GM06990 (cell line): Measurements from ENCODE around the gene STRAP.

Experiments
- DNase-seq: peaks from one replicate; pipeline ENCODE4 v3.0.0-alpha.2; 2011; ENCODE audit not compliant: insufficient read length; ENCODE audit errors: extremely low read depth
- H3K27me3 ChIP-seq: replicated peaks from 2 replicates; pipeline ENCODE4 v1.6.0; 2011; ENCODE audit warnings: low read length; ENCODE audit not compliant: control insufficient read depth, insufficient read depth
- H3K36me3 ChIP-seq: 2 replicates; pipeline ENCODE4 v1.5.1; 2011; ENCODE audit warnings: low read length; ENCODE audit not compliant: control insufficient read depth, insufficient read depth
- H3K4me3 ChIP-seq: replicated peaks from 2 replicates; pipeline ENCODE4 v1.5.1; 2011; ENCODE audit warnings: low read depth, mild to moderate bottlenecking, control low read depth, low read length
- CTCF ChIP-seq: IDR thresholded peaks from 2 replicates; pipeline ENCODE4 v1.5.1; 2011; ENCODE audit warnings: low read length, control low read depth, mild to moderate bottlenecking, inconsistent platforms; ENCODE audit not compliant: insufficient read depth, poor library complexity, severe bottlenecking

Gene STRAP

GRCh38 chr12:15918066-15918465, 35.9 kb downstream of the STRAP start:
- no peaks in the 10 kb centered on the region; the same call in 1 of the 2 replicates for H3K36me3 ChIP-seq
- H3K27me3 ChIP-seq: no peaks in the 10 kb centered on the region
- DNase-seq: no peak
- H3K4me3 ChIP-seq: no peak overlapping the region
- no peak for TF ChIP-seq CTCF

DNA sequence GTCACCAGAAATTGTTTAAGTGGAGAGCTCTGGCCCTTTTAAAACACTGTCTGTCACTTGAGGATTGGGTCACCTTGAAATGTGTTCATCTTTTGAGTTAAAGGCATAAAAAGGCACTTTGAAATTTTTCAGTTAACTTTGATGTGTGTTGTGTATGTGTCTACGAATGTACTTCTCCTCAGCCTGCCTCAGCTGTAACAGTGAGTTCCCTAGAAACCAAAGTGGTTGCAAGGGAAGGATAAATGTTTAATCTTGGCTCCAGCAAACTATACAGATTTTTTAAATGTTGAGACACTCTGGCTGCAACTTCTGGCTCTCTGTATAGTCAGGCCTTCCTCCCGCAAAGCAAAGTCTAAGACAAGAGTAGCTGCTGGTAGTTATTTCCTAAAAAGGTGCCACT, 37.2 kb downstream of the STRAP start:
- no peak for DNase-seq
- Histone ChIP-seq H3K27me3 (no peaks in the 10 kb centered on the region), H3K4me3 (no peak overlapping the region), H3K36me3 (no peaks in the 10 kb centered on the region; the same call in 1 of the 2 replicates)
- no peak for TF ChIP-seq CTCF

GRCh38 chr12:15924956-15925355, 42.8 kb downstream of the STRAP start:
- no peak for DNase-seq
- Histone ChIP-seq H3K36me3 (no peaks in the 10 kb centered on the region), H3K27me3 (no peaks in the 10 kb centered on the region), H3K4me3 (no peak overlapping the region)
- TF ChIP-seq CTCF: no peak

DNA sequence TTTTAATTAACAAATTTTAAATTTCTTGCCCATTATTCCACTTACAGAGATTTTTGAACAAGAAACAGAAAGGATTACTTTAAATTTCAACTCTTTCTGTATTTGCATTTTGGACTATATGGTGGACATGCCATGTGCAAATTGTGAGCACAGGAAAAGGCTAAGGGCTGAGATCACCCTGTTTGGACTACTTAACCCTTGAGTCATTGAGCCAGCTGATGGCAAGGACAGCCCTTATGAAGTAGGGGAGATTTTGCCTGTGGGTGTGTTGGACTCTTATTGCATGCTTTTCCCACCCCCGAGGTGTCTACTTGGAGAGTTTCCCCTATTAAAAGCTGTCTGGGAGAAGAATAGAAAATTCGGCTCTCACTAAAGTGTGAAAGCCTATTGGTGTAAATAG, 46.2 kb downstream of the STRAP start:
- no peak for TF ChIP-seq CTCF
- H3K36me3 ChIP-seq: no peaks in the 10 kb centered on the region
- DNase-seq: no peak
- no peaks in the 10 kb centered on the region for H3K27me3 ChIP-seq
- no peak overlapping the region for H3K4me3 ChIP-seq

DNA sequence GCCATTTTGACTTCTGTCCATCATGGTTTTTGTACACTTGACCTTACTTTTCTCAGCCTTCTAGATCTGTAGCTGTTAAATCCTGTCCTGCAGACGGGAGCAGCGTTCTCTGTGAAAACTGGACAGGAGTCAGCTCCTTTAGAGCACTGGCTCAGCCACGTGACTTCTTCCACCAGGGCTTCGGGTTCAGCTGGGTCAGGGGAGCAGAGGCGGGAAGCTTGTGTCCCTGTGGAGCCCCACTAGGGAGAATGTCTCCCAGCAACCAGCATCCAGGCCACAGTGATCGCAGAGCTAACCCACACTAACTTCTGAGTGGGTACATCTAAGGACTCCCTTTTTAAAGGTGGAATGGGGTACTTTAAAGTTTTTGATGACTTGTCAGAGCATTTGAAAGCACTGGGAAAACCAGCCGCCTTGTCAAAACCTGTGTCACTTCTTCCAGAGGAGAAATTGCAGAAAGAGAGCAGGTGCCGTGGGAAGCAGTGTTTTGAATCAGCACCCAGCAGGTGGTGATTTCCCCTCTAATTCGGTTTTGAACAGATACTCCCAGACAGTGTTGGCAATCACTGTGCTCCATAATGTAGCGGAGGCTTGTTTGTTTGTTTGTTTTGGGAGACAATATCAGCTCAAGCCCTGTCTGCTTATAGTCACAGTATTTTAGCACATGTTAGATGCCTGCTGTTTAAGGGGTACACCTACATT, 46.8 kb downstream of the STRAP start:
- no peak for DNase-seq
- no peak for TF ChIP-seq CTCF
- H3K4me3 ChIP-seq: no peak overlapping the region

GRCh38 chr12:15931590-15932053, 49.4 kb downstream of the STRAP start:
- DNase-seq: peak; percentile 7
- no peak overlapping the region for H3K4me3 ChIP-seq
- peak; percentile 23 for TF ChIP-seq CTCF
- H3K27me3 ChIP-seq: no peaks in the 10 kb centered on the region
- H3K36me3 ChIP-seq: no peaks in the 10 kb centered on the region

More for the DNA sequence above, 46.8 kb downstream of the STRAP start:
- Histone ChIP-seq H3K36me3 (no peaks in the 10 kb centered on the region), H3K27me3 (no peaks in the 10 kb centered on the region)
